GM20431 (cell line): Measurements from ENCODE around the gene CSRNP3.

Experiments used
- in situ Hi-C: fragments of 300-500 bp; cut with MseI, MboI; formaldehyde crosslinking; loops from one replicate; pipeline ENCODE4 v1.15.0; 2020; ENCODE audit warnings: low sequenced_read_pairs; ENCODE audit not compliant: unreplicated experiment

Gene CSRNP3

GRCh38 chr2:165467921-165468320 is 1.6 kb upstream of the CSRNP3 start:
- in situ Hi-C loops = no loop called here

- in situ Hi-C loops = no loop called here
These were observed 863 bp downstream of the CSRNP3 start for GRCh38 chr2:165470361-165470760.

- in situ Hi-C loops = no loop called here
These were observed 2.0 kb downstream of the CSRNP3 start for GRCh38 chr2:165471349-165471950.

GRCh38 chr2:165472922-165473321 is 3.4 kb downstream of the CSRNP3 start:
- in situ Hi-C loops = no loop called here

- in situ Hi-C loops = no loop called here
These were observed 5.2 kb downstream of the CSRNP3 start for GRCh38 chr2:165474619-165475276.

- in situ Hi-C loops = no loop called here
These were observed 5.9 kb downstream of the CSRNP3 start for GRCh38 chr2:165475277-165476004.

- in situ Hi-C loops = no loop called here
These were observed 10.4 kb downstream of the CSRNP3 start for GRCh38 chr2:165479856-165480255.

- in situ Hi-C loops = no loop called here
These were observed 25.1 kb downstream of the CSRNP3 start for GRCh38 chr2:165494573-165494972.

GRCh38 chr2:165497659-165498317 is 28.3 kb downstream of the CSRNP3 start:
- in situ Hi-C loops = no loop called here

- in situ Hi-C loops = no loop called here
These were observed 29.6 kb downstream of the CSRNP3 start for GRCh38 chr2:165499131-165499530.

GRCh38 chr2:165500001-165500400 is 30.5 kb downstream of the CSRNP3 start:
- in situ Hi-C loops = no loop called here

GRCh38 chr2:165500816-165501215 is 31.3 kb downstream of the CSRNP3 start:
- in situ Hi-C loops = no loop called here

- in situ Hi-C loops = no loop called here
These were observed 36.0 kb downstream of the CSRNP3 start for GRCh38 chr2:165505514-165505913.

- in situ Hi-C loops = no loop called here
These were observed 39.4 kb downstream of the CSRNP3 start for GRCh38 chr2:165508927-165509326.

- in situ Hi-C loops = no loop called here
These were observed 44.0 kb downstream of the CSRNP3 start for GRCh38 chr2:165513479-165513878.

- in situ Hi-C loops = no loop called here
These were observed 49.1 kb downstream of the CSRNP3 start for GRCh38 chr2:165518611-165519010.

GRCh38 chr2:165522719-165523118 is 53.2 kb downstream of the CSRNP3 start:
- in situ Hi-C loops = no loop called here

- in situ Hi-C loops = no loop called here
These were observed 55.2 kb downstream of the CSRNP3 start for GRCh38 chr2:165524720-165525119.

- in situ Hi-C loops = no loop called here
These were observed 59.2 kb downstream of the CSRNP3 start for GRCh38 chr2:165528691-165529090.

GRCh38 chr2:165529130-165529529 is 59.6 kb downstream of the CSRNP3 start:
- in situ Hi-C loops = no loop called here

GRCh38 chr2:165533331-165533730 is 63.8 kb downstream of the CSRNP3 start:
- in situ Hi-C loops = no loop called here
